ENCODE measurements around the gene ACOT7.

DNA sequence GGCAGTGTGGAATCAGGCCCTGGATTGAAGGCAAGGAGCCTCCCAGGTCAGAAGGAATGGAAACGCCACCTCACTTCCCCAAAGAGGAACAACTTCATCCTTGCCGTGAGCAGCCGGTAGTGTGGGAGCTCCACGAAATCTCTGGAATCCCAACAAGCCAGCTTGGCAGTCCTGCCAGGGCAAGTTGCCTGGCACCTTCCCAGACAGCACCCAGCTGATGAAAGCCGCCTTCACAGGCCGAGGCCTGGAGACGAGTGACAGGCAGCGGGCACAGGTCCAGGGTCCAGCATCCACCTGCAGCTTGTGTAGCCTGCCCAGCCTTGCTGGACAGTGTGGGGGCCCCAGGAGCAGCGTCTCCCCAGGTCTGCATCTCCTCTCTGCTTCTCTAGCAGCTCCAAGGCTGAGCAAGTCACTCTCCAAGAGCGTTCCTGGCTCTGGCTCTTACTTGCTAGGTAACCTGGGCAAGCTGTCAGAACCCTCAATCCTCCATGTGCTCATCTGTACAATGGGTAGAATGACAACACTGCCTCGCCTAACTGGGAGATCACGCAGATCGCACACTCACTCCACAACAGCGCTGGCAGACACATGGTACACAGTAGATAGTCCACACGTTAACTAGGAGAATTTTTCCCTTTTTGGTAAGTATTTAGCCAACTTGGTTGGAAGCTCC is 43.0 kb downstream of the ACOT7 start:
- TF ChIP-seq, protein P1, sequence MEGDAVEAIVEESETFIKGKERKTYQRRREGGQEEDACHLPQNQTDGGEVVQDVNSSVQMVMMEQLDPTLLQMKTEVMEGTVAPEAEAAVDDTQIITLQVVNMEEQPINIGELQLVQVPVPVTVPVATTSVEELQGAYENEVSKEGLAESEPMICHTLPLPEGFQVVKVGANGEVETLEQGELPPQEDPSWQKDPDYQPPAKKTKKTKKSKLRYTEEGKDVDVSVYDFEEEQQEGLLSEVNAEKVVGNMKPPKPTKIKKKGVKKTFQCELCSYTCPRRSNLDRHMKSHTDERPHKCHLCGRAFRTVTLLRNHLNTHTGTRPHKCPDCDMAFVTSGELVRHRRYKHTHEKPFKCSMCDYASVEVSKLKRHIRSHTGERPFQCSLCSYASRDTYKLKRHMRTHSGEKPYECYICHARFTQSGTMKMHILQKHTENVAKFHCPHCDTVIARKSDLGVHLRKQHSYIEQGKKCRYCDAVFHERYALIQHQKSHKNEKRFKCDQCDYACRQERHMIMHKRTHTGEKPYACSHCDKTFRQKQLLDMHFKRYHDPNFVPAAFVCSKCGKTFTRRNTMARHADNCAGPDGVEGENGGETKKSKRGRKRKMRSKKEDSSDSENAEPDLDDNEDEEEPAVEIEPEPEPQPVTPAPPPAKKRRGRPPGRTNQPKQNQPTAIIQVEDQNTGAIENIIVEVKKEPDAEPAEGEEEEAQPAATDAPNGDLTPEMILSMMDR (IDR thresholded peaks at IDR 0.05): no peak
- TF ChIP-seq, protein P2, sequence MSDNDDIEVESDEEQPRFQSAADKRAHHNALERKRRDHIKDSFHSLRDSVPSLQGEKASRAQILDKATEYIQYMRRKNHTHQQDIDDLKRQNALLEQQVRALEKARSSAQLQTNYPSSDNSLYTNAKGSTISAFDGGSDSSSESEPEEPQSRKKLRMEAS (CRISPR knock-in tag; IDR thresholded peaks at IDR 0.05): no peak
- TF ChIP-seq CREB1 (CRISPR knock-in tag; IDR thresholded peaks at IDR 0.05) (no peak), NFYB (CRISPR knock-in tag; conservative IDR thresholded peaks at IDR 0.05; ENCODE audit: low read depth) (no peak)
- TF ChIP-seq, protein P3, sequence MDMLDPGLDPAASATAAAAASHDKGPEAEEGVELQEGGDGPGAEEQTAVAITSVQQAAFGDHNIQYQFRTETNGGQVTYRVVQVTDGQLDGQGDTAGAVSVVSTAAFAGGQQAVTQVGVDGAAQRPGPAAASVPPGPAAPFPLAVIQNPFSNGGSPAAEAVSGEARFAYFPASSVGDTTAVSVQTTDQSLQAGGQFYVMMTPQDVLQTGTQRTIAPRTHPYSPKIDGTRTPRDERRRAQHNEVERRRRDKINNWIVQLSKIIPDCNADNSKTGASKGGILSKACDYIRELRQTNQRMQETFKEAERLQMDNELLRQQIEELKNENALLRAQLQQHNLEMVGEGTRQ (CRISPR knock-in tag; IDR thresholded peaks at IDR 0.05): no peak
